ENCODE measurements around the gene NAP1L4. TPM values are rescaled to one million over a fixed set of nuclear protein-coding genes. Genes with fewer than 3 reads are reported as not detected.

Gene NAP1L4
- total RNA-seq, 1 experiment from 2014 or later: 274 TPM

DNA sequence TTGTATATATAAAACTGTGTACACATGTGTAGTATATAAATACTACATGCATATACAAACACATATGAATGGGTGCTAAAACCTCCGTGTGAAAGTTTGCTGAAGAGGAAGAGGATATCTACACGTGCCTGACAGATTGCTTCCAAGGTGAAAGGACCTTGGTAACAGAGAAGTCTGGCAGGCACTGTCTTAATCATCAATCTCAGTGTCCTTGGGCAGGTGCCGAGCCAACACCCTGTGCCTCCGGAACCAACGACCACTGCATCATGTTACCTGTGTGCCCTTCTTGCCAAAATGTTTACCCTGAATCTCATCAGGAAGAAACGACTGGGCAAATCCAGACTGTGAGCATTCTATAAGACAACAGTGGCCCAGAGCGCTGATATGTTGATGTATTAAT is 15.0 kb downstream of the NAP1L4 start:
- Histone ChIP-seq H3K36me3 (ENCODE audit: control insufficient read depth, insufficient read depth, low read length) (peaks cover 39% of the 10 kb centered on the region), H3K9me3 (ENCODE audit: control insufficient read depth, insufficient read depth, low read depth, low read length) (no peaks in the 10 kb centered on the region), H3K27ac (ENCODE audit: low read length) (no peak overlapping the region), H3K4me3 (ENCODE audit: low read depth in 2 of 2, low read length in 2 of 2) (no peak overlapping the region), H3K27me3 (ENCODE audit: control insufficient read depth, insufficient read depth, low read length) (no peaks in the 10 kb centered on the region), H3K4me1 (ENCODE audit: control insufficient read depth, insufficient read depth, low read length) (peaks cover 15% of the 10 kb centered on the region)
- POLR2A ChIA-PET: no interaction called here
- in situ Hi-C loops (cut with HindIII; ENCODE audit: low pct_unique_long_range_greater_than_20kb, low sequenced_read_pairs) (no loop called here), intact Hi-C loops (cut with micrococcal nuclease; ENCODE audit: unreplicated experiment) (no loop called here)
- no TSS peak for BruUV-seq (replicated peaks)
- ATAC-seq (no peak), DNase-seq (ENCODE audit: low read depth, low spot score) (no peak)
- CTCF ChIA-PET: no interaction called here
- TF ChIP-seq TCF7L2 (IDR thresholded peaks at IDR 0.05; ENCODE audit: low read depth, low read length): no peak
- TF ChIP-seq, protein P1, sequence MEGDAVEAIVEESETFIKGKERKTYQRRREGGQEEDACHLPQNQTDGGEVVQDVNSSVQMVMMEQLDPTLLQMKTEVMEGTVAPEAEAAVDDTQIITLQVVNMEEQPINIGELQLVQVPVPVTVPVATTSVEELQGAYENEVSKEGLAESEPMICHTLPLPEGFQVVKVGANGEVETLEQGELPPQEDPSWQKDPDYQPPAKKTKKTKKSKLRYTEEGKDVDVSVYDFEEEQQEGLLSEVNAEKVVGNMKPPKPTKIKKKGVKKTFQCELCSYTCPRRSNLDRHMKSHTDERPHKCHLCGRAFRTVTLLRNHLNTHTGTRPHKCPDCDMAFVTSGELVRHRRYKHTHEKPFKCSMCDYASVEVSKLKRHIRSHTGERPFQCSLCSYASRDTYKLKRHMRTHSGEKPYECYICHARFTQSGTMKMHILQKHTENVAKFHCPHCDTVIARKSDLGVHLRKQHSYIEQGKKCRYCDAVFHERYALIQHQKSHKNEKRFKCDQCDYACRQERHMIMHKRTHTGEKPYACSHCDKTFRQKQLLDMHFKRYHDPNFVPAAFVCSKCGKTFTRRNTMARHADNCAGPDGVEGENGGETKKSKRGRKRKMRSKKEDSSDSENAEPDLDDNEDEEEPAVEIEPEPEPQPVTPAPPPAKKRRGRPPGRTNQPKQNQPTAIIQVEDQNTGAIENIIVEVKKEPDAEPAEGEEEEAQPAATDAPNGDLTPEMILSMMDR (IDR thresholded peaks at IDR 0.05): no peak
- TF ChIP-seq, protein P2, sequence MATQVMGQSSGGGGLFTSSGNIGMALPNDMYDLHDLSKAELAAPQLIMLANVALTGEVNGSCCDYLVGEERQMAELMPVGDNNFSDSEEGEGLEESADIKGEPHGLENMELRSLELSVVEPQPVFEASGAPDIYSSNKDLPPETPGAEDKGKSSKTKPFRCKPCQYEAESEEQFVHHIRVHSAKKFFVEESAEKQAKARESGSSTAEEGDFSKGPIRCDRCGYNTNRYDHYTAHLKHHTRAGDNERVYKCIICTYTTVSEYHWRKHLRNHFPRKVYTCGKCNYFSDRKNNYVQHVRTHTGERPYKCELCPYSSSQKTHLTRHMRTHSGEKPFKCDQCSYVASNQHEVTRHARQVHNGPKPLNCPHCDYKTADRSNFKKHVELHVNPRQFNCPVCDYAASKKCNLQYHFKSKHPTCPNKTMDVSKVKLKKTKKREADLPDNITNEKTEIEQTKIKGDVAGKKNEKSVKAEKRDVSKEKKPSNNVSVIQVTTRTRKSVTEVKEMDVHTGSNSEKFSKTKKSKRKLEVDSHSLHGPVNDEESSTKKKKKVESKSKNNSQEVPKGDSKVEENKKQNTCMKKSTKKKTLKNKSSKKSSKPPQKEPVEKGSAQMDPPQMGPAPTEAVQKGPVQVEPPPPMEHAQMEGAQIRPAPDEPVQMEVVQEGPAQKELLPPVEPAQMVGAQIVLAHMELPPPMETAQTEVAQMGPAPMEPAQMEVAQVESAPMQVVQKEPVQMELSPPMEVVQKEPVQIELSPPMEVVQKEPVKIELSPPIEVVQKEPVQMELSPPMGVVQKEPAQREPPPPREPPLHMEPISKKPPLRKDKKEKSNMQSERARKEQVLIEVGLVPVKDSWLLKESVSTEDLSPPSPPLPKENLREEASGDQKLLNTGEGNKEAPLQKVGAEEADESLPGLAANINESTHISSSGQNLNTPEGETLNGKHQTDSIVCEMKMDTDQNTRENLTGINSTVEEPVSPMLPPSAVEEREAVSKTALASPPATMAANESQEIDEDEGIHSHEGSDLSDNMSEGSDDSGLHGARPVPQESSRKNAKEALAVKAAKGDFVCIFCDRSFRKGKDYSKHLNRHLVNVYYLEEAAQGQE (IDR thresholded peaks at IDR 0.05; ENCODE audit: insufficient read depth in 1 of 2, low read depth in 2 of 2, low read length in 1 of 2): no peak

DNA sequence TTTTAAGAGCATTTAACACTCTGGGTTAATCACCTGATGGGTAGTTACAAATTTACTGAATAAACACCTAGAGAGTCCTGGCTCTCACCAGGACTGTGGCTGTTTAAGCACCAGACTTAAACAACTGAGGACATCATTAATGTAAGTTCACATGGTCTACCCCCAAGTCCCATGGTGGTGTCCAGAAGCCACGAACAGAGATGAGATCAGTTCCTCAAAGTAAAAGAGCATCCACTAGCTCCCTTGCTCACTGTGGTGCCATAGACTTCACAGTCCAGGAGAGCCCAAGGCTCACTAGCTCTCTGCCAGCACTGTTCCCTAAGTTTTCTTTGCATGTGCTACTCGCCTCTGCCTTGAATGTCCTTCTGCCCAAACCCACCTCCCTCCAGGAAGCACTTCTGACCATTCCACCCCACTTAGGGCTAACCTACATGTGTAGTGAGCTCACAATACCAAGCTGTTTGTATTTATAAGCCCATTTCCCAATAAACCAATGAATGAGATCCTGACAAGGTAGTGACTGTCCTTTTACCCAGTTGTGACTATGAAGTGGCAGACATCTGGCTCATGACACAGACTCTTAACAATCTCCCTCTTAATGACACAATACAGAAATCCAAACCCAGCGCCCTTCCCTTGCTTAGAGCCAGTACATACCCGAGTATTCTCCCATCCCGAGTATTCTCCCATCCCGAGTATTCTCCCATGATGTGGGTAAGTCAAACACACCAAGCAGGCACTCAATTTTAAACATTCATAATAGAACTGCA is 15.7 kb downstream of the NAP1L4 start:
- ChIA-PET POLR2A (no interaction called here), CTCF (interaction anchor here (2.1 kb wide), 1 partner anchor 13 kb away, joined by 5 read pairs; no protein-coding TSS in a partner anchor)
- peaks cover 45% of the 10 kb centered on the region for H3K36me3 ChIP-seq (ENCODE audit: control insufficient read depth, insufficient read depth, low read length)
- TF ChIP-seq POLR2AphosphoS5 (IDR thresholded peaks at IDR 0.05; ENCODE audit: low read depth, low read length) (0 out of 2 replicates have a peak, but pooled peaks have one; percentile 12), TCF7L2 (IDR thresholded peaks at IDR 0.05; ENCODE audit: low read depth, low read length) (no peak), SIN3A (IDR thresholded peaks at IDR 0.05; ENCODE audit: borderline replicate concordance, insufficient read depth, low read depth, low read length) (no peak)
- TF ChIP-seq, protein P1 (IDR thresholded peaks at IDR 0.05): no peak
- H3K27ac ChIP-seq (ENCODE audit: low read length): no peak overlapping the region; the same call in 1 of the 2 replicates
- peaks cover 10% of the 10 kb centered on the region; the same call in 1 of the 2 replicates for H3K4me1 ChIP-seq (ENCODE audit: control insufficient read depth, insufficient read depth, low read length)
- no peaks in the 10 kb centered on the region for H3K27me3 ChIP-seq (ENCODE audit: control insufficient read depth, insufficient read depth, low read length)
- in situ Hi-C loops (cut with HindIII; ENCODE audit: low pct_unique_long_range_greater_than_20kb, low sequenced_read_pairs) (no loop called here), intact Hi-C loops (cut with micrococcal nuclease; ENCODE audit: unreplicated experiment) (no loop called here)
- DNase-seq (ENCODE audit: low read depth, low spot score) (no peak), ATAC-seq (no peak)
- H3K4me3 ChIP-seq (ENCODE audit: low read depth in 2 of 2, low read length in 2 of 2): no peak overlapping the region
- BruUV-seq (replicated peaks): no TSS peak
- no peaks in the 10 kb centered on the region for H3K9me3 ChIP-seq (ENCODE audit: control insufficient read depth, insufficient read depth, low read depth, low read length)

All from Panc1 (cell line).